NCI-H2196 (cell line): ENCODE data around the gene KRTAP1-3.
"Not testable (repeated sequence)": the region's sequence is repeated elsewhere in the genome, so short reads cannot be mapped to it uniquely, and the experiment has no call there.

Experiments used
- DNase-seq: peaks from one replicate; lab custom pipeline; 2025; ENCODE audit not compliant: unreplicated experiment; lab: John Stamatoyannopoulos, UW

Gene KRTAP1-3

DNA sequence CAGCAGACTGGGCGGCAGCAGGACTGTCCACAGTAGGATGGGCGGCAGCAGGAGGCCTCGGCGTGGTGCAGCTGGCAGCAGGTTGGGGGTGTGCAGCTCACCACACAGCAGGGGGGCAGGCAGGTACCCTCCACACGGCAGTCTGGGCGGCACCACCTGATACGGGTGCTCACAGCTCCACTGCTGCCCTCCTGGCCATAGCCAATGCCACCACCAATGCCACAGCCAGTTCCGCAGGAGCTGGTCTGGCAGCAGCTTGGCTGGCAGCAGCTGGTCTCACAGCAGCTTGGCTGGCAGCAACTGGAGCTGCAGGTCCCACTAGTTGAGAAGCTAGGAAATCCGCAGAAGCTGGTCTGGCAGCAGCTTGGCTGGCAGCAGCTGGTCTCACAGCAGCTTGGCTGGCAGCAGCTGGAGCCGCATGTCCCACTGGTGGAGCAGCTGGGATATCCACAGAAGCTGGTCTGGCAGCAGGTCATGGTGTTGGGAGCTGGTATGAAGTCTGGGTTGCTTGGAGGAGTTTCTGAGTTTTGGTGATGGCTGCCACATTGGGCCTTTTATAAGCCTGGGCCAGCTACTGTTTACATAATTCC, at the start of gene KRTAP1-3:
Gene KRTAP1-3 (minus strand): TSS at position 529 of the 590 bp plus-strand sequence. CDS start 53 bp downstream, at position 476.
- DNase-seq, result peak; percentile 36

- not testable (repeated sequence) for DNase-seq
Measured at GRCh38 chr17:41084100-41084856, 49.6 kb upstream of the KRTAP1-3 start, which contains the start of gene KRTAP4-7. Gene KRTAP4-7, plus strand, starts transcription at chr17:41084150. Its CDS starts 57 bp downstream, at chr17:41084207.

DNA sequence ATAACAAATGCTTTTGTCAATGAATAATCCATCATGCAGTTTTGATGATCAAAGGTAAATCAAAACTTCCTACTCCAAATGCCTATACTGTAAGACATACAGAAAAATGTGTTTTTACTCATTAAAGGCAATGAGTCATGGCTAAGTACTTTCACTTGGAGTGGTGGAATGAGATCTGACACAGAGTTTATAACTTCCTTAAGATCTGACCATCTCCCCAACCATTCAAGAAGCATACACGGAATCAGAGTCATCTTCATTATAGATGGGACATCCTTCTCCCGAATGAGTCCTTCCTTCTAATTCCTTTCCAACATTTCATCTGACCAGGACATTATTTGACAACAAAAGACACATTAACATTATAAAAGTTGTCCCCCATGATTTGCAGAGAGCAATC, 48.8 kb upstream of the KRTAP1-3 start:
- not testable (repeated sequence) for DNase-seq

- no peak for DNase-seq
Measured at GRCh38 chr17:41082626-41083025, 48.0 kb upstream of the KRTAP1-3 start.

- DNase-seq, result no peak
Measured at GRCh38 chr17:41076788-41077187, 42.1 kb upstream of the KRTAP1-3 start.

GRCh38 chr17:41073676-41074075, 39.0 kb upstream of the KRTAP1-3 start:
- no peak for DNase-seq

GRCh38 chr17:41071606-41072360, 37.1 kb upstream of the KRTAP1-3 start:
- DNase-seq, result no peak

GRCh38 chr17:41069031-41069430, 34.4 kb upstream of the KRTAP1-3 start:
- no peak for DNase-seq

- no peak for DNase-seq
Measured at GRCh38 chr17:41067281-41067680, 32.6 kb upstream of the KRTAP1-3 start.

GRCh38 chr17:41065829-41066624, 31.4 kb upstream of the KRTAP1-3 start, which contains the start of gene KRTAP2-4:
Gene KRTAP2-4, minus strand, starts transcription at chr17:41065879. Its CDS starts 34 bp downstream, at chr17:41065845.
- DNase-seq, result no peak

DNA sequence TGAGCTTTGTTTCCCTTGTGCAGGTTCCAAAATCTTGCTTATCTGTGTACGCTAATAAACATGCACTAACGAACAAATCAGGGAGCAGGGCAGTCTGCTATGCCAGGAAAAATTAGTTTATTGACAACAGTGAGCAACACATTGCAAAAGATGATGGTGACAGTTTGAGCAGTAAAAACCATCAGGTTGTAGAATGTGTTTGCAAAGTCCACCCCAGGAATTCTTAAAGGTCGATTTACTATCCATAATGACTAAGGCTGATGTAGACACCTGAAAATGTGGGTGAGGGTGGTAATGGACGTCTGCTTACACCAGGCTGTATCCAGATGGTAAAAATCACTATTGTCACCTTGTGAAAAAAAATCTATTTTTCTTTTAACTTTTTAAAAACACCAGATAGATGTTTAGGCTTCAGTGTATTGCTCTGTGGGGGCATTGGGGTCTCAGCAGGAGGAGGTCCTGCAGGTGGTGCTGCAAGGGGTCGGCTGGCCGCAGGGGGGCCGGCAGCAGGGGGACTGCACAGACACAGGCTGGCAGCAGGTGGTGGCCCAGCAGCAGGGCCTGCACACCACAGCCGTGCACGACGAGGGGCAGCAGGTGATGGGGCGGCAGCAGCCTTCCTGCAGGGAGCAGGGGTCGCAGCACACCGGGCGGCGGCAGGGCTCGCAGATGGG, 30.5 kb upstream of the KRTAP1-3 start:
- not testable (repeated sequence) for DNase-seq

DNA sequence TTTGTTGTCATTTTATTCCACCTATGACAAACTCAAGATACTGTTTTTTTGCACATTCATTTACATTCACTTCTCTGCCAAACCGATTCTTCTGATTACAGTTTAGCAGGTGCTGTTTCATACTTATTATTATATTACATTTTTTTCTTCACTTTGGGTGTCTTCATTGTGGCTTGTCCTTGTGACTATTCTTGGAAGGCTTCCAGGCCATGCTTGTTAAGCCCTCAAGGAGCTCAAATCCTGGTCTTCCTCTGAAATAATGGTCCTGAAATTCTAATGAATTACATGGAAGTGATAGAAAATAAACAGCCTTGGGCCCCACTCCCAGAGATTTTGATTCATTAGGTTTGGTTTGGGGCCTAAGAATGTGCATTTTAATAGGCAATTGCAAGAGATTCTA, 29.6 kb upstream of the KRTAP1-3 start:
- no peak for DNase-seq

DNA sequence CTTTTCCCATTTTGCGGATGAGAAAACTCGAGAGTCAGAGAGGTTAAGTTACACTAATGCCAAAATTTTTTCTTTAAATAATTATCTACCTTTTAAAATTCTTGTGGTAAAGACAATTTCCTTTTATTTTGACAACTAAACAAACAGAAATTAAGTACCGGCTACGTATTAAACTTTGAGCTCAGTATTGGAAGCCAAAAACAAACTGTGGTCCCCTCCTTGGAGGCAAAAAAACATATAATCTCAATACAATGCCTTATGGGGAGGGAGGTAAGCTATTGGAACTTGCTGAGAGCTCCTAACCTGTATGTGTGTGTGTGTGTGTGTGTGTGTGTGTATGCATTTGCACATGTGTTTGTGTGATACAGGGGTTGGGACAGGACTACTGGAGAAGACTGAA, 28.8 kb upstream of the KRTAP1-3 start:
- no peak for DNase-seq

DNA sequence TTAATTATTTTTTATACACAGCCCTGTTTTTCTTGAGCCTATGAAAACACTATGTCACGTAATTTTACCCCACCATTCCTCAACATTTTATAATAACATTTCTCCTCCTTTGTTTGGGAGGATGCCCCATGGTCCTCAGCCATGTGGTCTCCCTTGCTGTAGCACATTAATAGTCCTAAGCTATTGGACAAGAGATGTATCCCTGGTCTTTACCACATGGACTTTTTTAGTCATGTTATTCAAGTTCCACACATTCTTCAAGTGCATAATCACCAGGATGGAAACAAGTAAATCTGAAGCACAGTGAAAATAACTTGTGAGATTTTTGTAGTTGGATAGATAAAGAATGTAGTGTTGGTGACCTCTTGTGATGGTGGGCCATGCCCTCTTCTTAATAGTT, 27.3 kb upstream of the KRTAP1-3 start:
- DNase-seq, result no peak

GRCh38 chr17:41060052-41060604, 25.5 kb upstream of the KRTAP1-3 start, which contains the start of gene KRTAP2-3:
Gene KRTAP2-3, minus strand, starts transcription at chr17:41060114. Its CDS starts 64 bp downstream, at chr17:41060050.
- no peak for DNase-seq

DNA sequence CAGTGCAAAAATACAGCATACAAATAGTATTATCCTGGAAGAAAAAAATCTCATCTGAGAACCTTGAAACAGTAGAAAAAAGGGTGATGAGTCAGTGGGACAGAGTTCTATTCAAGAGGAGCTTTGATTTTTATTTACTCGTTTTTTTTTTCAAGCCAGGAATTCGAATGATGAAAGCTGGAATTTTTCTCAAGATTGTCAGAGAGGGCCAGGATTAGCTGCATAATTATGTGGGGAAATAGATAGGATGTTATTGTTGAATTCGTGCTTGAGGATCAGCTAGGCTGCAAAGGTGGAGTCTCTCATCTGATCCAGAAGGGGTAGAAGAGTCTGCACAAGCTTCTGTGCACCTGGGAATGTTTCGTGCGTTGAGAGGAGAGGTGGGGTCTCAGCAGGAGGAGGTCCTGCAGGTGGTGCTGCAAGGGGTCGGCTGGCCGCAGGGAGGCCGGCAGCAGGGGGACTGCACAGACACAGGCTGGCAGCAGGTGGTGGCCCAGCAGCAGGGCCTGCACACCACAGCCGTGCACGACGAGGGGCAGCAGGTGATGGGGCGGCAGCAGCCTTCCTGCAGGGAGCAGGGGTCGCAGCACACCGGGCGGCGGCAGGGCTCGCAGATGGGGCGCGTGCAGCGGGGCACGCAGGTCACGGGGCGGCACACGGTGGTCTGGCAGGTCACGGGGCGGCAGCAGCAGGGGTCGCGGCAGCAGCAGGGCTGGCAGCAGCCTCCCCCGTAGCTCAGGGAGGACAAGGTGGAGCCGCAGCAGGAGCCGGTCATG, 24.8 kb upstream of the KRTAP1-3 start:
- DNase-seq, result not testable (repeated sequence)

- no peak for DNase-seq
Measured at GRCh38 chr17:41058741-41059140, 24.1 kb upstream of the KRTAP1-3 start.

- no peak for DNase-seq
Measured at GRCh38 chr17:41057547-41057946, 22.9 kb upstream of the KRTAP1-3 start.

- DNase-seq, result not testable (repeated sequence)
Measured at GRCh38 chr17:41055130-41055529, 20.5 kb upstream of the KRTAP1-3 start, which contains the start of gene KRTAP2-2. Gene KRTAP2-2, minus strand, starts transcription at chr17:41055230. Its CDS starts 19 bp downstream, at chr17:41055211.
